GM18873 (cell line): ENCODE data around the gene PCBP3.
"Not testable (repeated sequence)": the region's sequence is repeated elsewhere in the genome, so short reads cannot be mapped to it uniquely, and the experiment has no call there.

Experiments used
- ATAC-seq: cut with Tn5 transposase; IDR thresholded peaks from one replicate; pipeline ENCODE4 v1.9.1; 2021; ENCODE audit warnings: mild to moderate bottlenecking, moderate library complexity, moderate number of reproducible peaks; ENCODE audit not compliant: unreplicated experiment, low FRiP score

The PCBP3 gene

GRCh38 chr21:45852386-45852785, 208.9 kb downstream of the PCBP3 start:
- ATAC-seq, result not testable (repeated sequence)

DNA sequence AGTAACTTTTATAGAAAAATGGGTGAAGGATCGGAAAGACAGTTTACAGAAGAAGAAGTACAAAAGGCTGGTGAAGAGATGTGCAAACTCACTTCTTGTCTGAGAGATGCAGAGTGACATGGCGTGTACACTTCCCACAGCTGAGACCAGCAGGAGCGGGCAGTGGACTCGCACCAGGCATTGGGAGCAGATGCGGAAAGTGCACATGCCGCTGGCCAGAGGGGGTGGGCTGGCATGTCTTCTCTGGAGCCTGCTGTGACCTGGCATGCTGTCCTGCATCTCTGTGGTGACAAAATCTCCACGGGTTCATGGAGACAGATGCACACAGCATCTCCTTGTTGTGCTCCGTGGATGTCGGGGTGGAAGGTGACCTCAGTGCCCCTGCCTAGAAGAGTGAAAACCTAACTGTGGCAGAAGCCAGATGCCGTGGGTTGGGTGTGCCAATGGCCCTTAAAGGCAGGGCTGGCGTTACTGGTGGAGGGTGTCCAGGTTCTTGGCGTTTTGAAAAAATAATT, 209.4 kb downstream of the PCBP3 start:
- ATAC-seq, result no peak

DNA sequence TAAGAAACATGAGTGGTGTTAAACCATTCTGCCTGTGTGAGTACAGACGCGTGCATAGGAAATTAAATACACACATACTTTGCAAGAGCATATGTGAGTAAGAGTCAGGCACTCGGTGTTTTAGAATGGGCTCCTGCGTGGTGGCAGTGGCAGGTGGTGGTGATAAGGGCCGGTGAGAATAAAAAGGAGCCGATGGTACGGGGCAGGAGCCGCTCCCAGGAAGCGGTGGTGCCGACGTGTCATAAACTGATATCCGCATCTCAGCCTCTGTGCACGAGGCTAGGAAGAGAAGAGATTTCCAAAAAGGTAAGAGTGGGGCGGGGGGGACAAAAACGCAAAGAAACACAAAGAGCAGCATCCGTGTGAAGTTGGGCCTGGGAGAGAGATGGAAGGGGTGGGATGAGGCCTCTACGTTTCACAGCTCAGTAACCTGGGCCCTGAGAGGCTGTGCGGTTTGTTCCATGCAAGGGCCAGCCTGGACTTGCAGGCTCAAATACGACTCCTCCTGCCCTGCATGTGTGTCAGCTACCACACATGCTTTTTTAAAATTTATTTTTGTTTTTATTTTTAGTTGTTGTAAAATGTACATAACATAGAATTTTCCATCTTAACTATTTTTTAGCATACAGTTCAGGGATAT, 210.3 kb downstream of the PCBP3 start:
- no peak for ATAC-seq

DNA sequence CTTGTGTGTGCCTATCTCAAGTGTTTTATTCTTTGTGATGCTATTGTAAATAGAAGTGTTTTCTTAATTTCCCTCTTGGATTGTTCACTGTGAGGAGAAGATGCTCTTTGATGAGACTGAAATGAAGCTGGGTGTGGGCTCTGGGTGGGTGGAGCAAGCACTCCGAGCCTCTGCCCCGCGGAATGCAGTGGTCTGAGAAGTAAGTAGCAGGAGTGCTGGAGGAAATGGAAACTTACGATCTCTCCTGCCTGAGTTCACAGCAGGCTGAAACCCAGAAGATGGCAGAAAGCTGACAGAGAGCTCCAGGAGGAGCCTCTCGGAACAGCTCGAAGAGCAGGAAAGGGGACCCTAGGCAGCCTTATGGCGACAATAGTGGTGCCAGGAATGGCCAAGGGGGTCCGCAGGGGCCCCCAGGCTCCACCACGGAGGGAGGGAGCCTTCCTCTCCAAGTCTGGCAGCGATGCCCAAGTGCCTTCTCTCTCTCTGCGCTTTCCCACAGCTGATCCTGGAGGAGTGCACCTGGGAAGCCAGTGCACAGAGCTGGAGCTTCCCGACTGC, 211.2 kb downstream of the PCBP3 start:
- no peak for ATAC-seq

DNA sequence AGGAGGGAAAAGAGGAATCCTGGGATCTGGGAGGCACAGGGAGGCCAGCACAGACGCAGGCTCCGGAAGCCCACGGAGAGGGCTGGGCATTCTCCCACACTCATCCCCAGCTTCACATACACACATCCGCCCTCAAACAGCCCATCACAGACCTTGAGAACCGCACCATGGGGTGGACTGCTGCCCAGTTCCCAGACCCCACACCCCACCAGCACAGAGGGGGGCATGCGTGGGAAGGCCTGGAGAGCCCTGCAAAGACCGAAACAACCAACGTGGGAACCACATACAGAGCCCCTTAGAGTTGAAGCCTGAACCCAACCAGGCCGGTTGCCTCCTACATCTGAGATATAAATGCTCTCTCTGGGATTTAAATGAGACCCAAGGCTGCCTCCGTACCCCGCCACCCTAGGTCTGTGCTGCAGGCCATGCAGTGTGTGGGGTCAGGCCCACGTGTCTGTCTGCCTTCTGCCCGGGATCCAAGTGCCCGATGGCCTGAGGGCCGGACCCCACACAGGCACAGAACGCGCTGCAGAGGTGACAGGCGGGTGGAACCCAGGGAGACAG, 211.8 kb downstream of the PCBP3 start:
- ATAC-seq, result no peak

DNA sequence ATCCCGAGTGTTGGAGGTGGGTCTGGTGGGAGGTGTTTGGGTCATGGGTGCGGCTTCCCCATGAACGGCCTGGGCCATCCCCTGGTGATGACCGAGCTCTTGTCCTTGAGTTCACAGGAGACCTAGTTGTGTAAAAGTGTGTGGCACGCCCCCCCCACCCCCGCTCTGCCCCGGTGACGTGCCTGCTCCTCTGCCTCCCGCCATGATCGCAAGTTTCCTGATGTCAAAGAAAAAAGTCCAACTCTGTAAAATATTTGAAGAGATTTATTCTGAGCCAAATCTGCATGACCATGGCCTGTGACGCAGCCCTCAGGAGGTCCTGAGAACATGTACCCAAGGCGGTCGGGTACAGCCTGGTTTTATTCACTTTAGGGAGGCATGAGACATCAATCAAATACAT, 212.9 kb downstream of the PCBP3 start:
- ATAC-seq, result no peak

- ATAC-seq, result no peak
These were observed 213.4 kb downstream of the PCBP3 start for GRCh38 chr21:45856906-45857305.

- no peak for ATAC-seq
These were observed 214.2 kb downstream of the PCBP3 start for GRCh38 chr21:45857761-45858160.

GRCh38 chr21:45858180-45858579, 214.7 kb downstream of the PCBP3 start:
- ATAC-seq, result no peak

GRCh38 chr21:45859041-45859761, 215.7 kb downstream of the PCBP3 start:
- ATAC-seq, result no peak

DNA sequence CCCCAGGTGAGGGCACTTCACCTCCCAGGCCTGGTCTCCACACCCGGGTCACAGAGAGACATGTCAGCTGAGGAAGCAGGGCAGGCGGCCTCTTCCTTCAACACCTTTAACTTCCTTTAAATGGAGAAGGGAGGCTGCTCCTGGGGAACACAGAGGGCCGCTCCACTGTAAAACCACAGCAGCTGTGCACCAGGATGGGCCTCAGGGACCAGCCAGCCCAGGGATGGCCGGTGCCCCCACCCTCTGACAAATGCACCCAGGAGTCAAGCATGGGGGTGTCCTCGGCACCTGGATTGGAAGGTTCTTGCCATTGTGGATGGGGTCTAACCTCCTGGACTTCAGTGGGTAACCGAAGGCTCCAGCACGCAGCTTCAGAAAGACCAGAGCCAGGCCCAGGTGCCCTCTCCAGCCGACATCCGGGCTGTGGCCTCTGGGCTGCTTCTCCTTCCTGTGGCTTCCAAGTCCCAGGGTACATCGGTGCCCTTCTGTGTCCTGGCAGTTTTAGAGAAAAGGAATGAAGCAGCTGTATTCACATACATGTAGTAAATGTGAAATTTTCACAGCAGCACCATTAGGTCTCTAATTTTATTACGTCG, 216.3 kb downstream of the PCBP3 start:
- ATAC-seq, result no peak

DNA sequence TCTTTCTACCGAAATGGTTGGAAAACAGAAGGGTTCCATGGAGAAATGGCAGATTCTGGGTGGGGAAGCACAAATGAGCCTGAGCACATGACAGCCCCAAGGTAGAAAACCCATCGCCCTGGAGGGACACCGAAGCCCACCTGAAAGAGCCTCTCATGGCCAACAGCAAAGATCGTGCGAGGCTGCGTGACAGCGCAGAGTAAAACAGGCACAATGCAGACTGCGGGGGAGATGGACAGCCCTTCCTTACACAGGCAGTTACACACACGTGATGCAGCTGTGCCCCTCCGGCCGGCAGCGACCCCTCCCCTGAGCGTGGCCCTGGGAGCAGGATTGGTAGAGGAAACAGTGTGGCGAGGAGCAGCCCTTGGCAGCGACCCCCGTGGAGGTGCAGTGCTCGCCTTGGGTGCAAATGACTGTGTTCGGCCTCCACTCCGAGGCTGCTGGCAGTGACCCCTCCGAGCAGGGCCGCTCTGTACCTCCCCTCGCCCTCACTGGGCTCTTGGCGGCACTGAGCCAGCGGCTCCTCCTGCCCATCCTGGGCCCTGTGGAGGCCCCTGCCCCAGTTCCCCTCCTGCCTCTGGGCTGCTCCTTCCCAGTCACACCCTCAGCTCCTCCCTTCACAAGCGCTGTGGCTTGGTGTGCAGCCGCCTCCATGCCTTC, 217.1 kb downstream of the PCBP3 start:
- no peak for ATAC-seq

- no peak for ATAC-seq
These were observed 217.8 kb downstream of the PCBP3 start for GRCh38 chr21:45861156-45861870.

DNA sequence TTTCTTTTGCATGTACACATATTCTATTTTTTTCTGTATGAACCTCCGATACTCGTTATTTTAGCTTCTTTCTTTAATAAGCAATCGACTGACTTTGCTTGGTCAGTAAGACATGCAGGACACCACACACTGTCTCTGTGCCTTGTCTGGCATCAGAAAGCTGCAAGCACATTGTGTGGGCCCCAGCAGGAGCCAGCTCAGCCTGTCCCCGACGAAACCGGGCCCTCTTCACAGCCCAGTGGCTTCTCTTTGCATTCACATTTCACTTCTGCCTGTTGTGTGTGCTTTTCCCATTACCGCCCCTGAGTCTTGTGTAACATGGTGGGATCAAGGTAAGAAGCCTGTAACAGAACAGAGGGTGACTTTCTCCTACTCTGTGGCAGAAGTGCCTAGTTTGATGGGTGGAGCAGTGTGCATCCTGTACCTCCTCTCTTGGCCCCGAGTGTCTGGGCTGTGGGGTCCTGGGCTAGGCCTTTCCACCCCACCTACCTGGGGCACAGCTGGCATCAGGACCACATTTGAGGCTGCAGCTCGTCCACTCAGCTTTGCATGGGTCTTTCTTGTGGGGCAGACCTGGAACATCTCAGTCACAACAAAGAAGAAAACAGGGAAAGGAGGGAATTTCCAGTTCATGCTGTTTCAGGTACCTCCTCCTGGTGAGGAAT, 219.2 kb downstream of the PCBP3 start:
- no peak for ATAC-seq

- no peak for ATAC-seq
These were observed 219.7 kb downstream of the PCBP3 start for GRCh38 chr21:45863267-45863666.

- no peak for ATAC-seq
These were observed 220.2 kb downstream of the PCBP3 start for GRCh38 chr21:45863751-45864150.

- no peak for ATAC-seq
These were observed 220.9 kb downstream of the PCBP3 start for GRCh38 chr21:45864436-45864835.

DNA sequence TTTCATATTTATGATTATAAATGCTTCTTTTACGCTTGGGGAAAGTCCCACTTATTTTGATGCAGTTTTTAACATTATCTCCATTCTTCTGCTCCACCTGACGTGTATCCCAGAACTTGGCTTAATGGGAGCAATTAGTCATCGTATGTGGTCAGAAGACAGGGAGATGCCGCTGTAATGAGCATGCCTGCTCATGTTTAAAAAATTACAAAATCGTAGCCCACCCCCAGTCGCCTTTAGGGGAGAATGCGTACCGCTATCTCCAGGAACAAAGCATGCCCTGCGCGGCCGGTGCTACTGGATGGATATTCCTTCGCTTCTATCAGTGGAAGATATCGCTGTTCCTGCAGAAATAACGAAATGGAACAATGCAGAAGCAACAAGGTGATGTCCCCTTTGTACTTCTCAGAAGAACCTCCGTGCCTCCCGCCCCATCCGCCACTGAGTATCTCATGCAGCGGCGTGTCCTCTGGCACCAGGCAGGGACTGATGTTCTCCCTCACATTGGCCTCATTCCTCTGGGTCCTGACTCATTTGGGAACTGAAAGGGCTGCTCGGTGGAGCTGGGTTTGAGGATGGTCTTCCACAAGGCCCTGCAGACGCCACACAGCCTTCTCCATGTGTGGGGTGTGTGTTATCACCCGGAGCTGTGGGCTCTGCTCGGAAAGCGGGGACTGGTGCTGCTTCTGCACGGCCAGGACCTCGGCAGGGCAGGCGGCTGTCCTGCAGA, 221.7 kb downstream of the PCBP3 start:
- ATAC-seq, result no peak

GRCh38 chr21:45866551-45866950, 223.0 kb downstream of the PCBP3 start:
- ATAC-seq, result no peak
